HG03025 (cell line): ENCODE results near the gene ERC2.

Experiments
- ATAC-seq: cut with Tn5 transposase; IDR thresholded peaks from one replicate; pipeline ENCODE4 v1.9.1; 2021; ENCODE audit warnings: mild to moderate bottlenecking, moderate library complexity; ENCODE audit not compliant: unreplicated experiment, low FRiP score

The ERC2 gene

GRCh38 chr3:55735976-55736375 is 732.3 kb downstream of the ERC2 start:
- no peak for ATAC-seq

- no peak for ATAC-seq
Measured at GRCh38 chr3:55731741-55732140, 736.5 kb downstream of the ERC2 start.

- ATAC-seq: no peak
Measured at GRCh38 chr3:55729546-55729945, 738.7 kb downstream of the ERC2 start.

- no peak for ATAC-seq
Measured at GRCh38 chr3:55728461-55729100, 739.7 kb downstream of the ERC2 start.

GRCh38 chr3:55726501-55726775 is 741.8 kb downstream of the ERC2 start:
- ATAC-seq: no peak

GRCh38 chr3:55725681-55726500 is 742.4 kb downstream of the ERC2 start:
- no peak for ATAC-seq

- no peak for ATAC-seq
Measured at GRCh38 chr3:55724821-55725220, 743.4 kb downstream of the ERC2 start.

GRCh38 chr3:55724407-55724784 is 743.9 kb downstream of the ERC2 start:
- ATAC-seq: no peak

- no peak for ATAC-seq
Measured at GRCh38 chr3:55723653-55724406, 744.4 kb downstream of the ERC2 start.

- no peak for ATAC-seq
Measured at GRCh38 chr3:55721716-55722484, 746.4 kb downstream of the ERC2 start.

- no peak for ATAC-seq
Measured at GRCh38 chr3:55720614-55721013, 747.7 kb downstream of the ERC2 start.

- ATAC-seq: no peak
Measured at GRCh38 chr3:55719508-55719907, 748.8 kb downstream of the ERC2 start.

GRCh38 chr3:55719006-55719405 is 749.3 kb downstream of the ERC2 start:
- no peak for ATAC-seq

GRCh38 chr3:55718521-55718921 is 749.7 kb downstream of the ERC2 start:
- ATAC-seq: no peak

GRCh38 chr3:55718074-55718473 is 750.2 kb downstream of the ERC2 start:
- ATAC-seq: no peak

GRCh38 chr3:55717481-55717880 is 750.8 kb downstream of the ERC2 start:
- ATAC-seq: no peak

GRCh38 chr3:55716611-55717225 is 751.5 kb downstream of the ERC2 start:
- ATAC-seq: no peak

- no peak for ATAC-seq
Measured at GRCh38 chr3:55716044-55716443, 752.2 kb downstream of the ERC2 start.

GRCh38 chr3:55714057-55714456 is 754.2 kb downstream of the ERC2 start:
- ATAC-seq: no peak

GRCh38 chr3:55711646-55712045 is 756.6 kb downstream of the ERC2 start:
- ATAC-seq: no peak
